Left lung (tissue), 10 donors: ENCODE results near the gene DMD. TPM values are rescaled to one million over a fixed set of nuclear protein-coding genes. Genes with fewer than 3 reads are reported as not detected.

ENCODE experiments used
- ATAC-seq: fragments of 200-7000 bp; cut with Tn5 transposase; one replicate; pipeline ENCODE4 v1.9.1; 2020; ENCODE audit warnings: moderate library complexity
- DNase-seq, 4 donors: peaks; one replicate each; pipeline ENCODE4 v3.0.0-alpha.2; 2013 to 2020
- H3K27ac ChIP-seq, 2 donors: fragments of 200-600 bp; sonication (generic) in 1 of 2; one replicate each; pipeline versions ENCODE4 v1.5.0 to v1.8.0; 2020 to 2021
- H3K27me3 ChIP-seq, 2 donors: fragments of 200-600 bp; sonication (generic) in 1 of 2; one replicate each; pipeline versions ENCODE4 v1.5.0 to v1.8.0; 2020 to 2021
- H3K36me3 ChIP-seq, 2 donors: fragments of 200-600 bp; sonication (generic) in 1 of 2; one replicate each; pipeline versions ENCODE4 v1.5.0 to v1.8.0; 2020 to 2021
- H3K4me1 ChIP-seq, 2 donors: fragments of 200-600 bp; one replicate each; pipeline ENCODE4 v1.8.0; 2021
- H3K4me3 ChIP-seq, 2 donors: fragments of 200-600 bp; sonication (generic) in 1 of 2; one replicate each; pipeline versions ENCODE4 v1.5.0 to v1.8.0; 2020 to 2021; ENCODE audit warnings: mild to moderate bottlenecking in 1 of 2
- H3K9me3 ChIP-seq, 2 donors: fragments of 200-600 bp; sonication (generic) in 1 of 2; one replicate each; pipeline versions ENCODE4 v1.5.0 to v1.8.0; 2020 to 2021
- CTCF ChIP-seq, 2 donors: fragments of 200-600 bp; sonication (generic) in 1 of 2; IDR thresholded peaks; one replicate each; pipeline versions ENCODE4 v1.5.0 to v1.8.0; 2021; ENCODE audit warnings: antibody characterized with exemption in 2 of 2
- intact Hi-C, 2 donors: fragments of 100-400 bp; cut with DNase I; formaldehyde crosslinking; loops; one replicate each; pipeline versions ENCODE4 v1.11.2 to v1.14.2; 2022
- polyA plus RNA-seq, 6 donors: library from polyadenylated mRNA; unstranded; fragments of 120-200 nt; gene quantifications; one replicate each; pipeline ENCODE4 v1.2.1, GENCODE V29; 2013; ENCODE audit not compliant: insufficient read length in 6 of 6
- total RNA-seq, 2 donors: library from RNA; stranded (reverse); fragmentation: NEBNext Ultra II Directional; extraction: Animal tissue kit (Norgen Biotek cat#: 25700); gene quantifications; one replicate each; pipeline ENCODE4 v1.2.1, GENCODE V29; 2021
- donor health status: DM: no; HTN: yes; CAD: no.
- donor health status: DM: no; HTN: no; CAD: no.

DMD gene
- total and polyA plus RNA-seq, 8 donors = 16.6 to 68.8 (median 54.0) TPM

- Histone ChIP-seq H3K27ac (no peak overlapping the region), H3K9me3 (no peaks in the 10 kb centered on the region), H3K4me3 (no peak overlapping the region), H3K36me3 (no peaks in the 10 kb centered on the region), H3K4me1 (no peaks in the 10 kb centered on the region), H3K27me3 (no peaks in the 10 kb centered on the region)
- ATAC-seq (no peak), DNase-seq (no peak)
- TF ChIP-seq CTCF (IDR thresholded peaks at IDR 0.05) = no peak
- intact Hi-C loops = no loop called here
These were observed 212.6 kb downstream of the DMD start for GRCh38 chrX:32998776-32999175.

GRCh38 chrX:32995427-32995826 lies 215.9 kb downstream of the DMD start:
- intact Hi-C loops = no loop called here
- Histone ChIP-seq H3K27me3 (no peaks in the 10 kb centered on the region), H3K36me3 (no peaks in the 10 kb centered on the region), H3K9me3 (no peaks in the 10 kb centered on the region), H3K27ac (no peak overlapping the region), H3K4me3 (no peak overlapping the region), H3K4me1 (no peaks in the 10 kb centered on the region)
- no peak for DNase-seq
- no peak for ATAC-seq
- no peak for TF ChIP-seq CTCF (IDR thresholded peaks at IDR 0.05)

- DNase-seq = no peak
- no peaks in the 10 kb centered on the region for H3K9me3 ChIP-seq
- no peaks in the 10 kb centered on the region for H3K4me1 ChIP-seq
- H3K4me3 ChIP-seq = no peak overlapping the region
- intact Hi-C loops = no loop called here
- no peak for TF ChIP-seq CTCF (IDR thresholded peaks at IDR 0.05)
- H3K36me3 ChIP-seq = no peaks in the 10 kb centered on the region
- H3K27me3 ChIP-seq = no peaks in the 10 kb centered on the region
- no peak for ATAC-seq
- no peak overlapping the region for H3K27ac ChIP-seq
These were observed 224.2 kb downstream of the DMD start for GRCh38 chrX:32987142-32987541.

- ATAC-seq (no peak), DNase-seq (no peak)
- TF ChIP-seq CTCF (IDR thresholded peaks at IDR 0.05) = no peak
- H3K27me3 ChIP-seq = no peaks in the 10 kb centered on the region
- intact Hi-C loops = no loop called here
- no peak overlapping the region for H3K4me3 ChIP-seq
- no peaks in the 10 kb centered on the region for H3K36me3 ChIP-seq
- H3K9me3 ChIP-seq = no peaks in the 10 kb centered on the region
- H3K4me1 ChIP-seq = no peaks in the 10 kb centered on the region
- no peak overlapping the region for H3K27ac ChIP-seq
These were observed 225.8 kb downstream of the DMD start for GRCh38 chrX:32985544-32985943.

GRCh38 chrX:32966821-32967355 lies 244.5 kb downstream of the DMD start:
- no peak for TF ChIP-seq CTCF (IDR thresholded peaks at IDR 0.05)
- no peaks in the 10 kb centered on the region for H3K4me1 ChIP-seq
- no peaks in the 10 kb centered on the region for H3K36me3 ChIP-seq
- no peak overlapping the region for H3K27ac ChIP-seq
- intact Hi-C loops = no loop called here
- H3K4me3 ChIP-seq = no peak overlapping the region
- no peaks in the 10 kb centered on the region for H3K27me3 ChIP-seq
- no peaks in the 10 kb centered on the region for H3K9me3 ChIP-seq
- ATAC-seq (no peak), DNase-seq (no peak)
